ENCODE results near the gene YIPF5.

The YIPF5 gene

GRCh38 chr5:144195448-144195847, 25.0 kb upstream of the YIPF5 start:
- no peak; the same call in 2 of the 3 replicates for ATAC-seq
- no peak for TF ChIP-seq ZNF8 (CRISPR knock-in tag; IDR thresholded peaks at IDR 0.05)
- TF ChIP-seq ARNTL (CRISPR knock-in tag; IDR thresholded peaks at IDR 0.05; ENCODE audit: borderline replicate concordance, low read depth): no peak
- TF ChIP-seq RARB (CRISPR knock-in tag; IDR thresholded peaks at IDR 0.05): no peak
- no peak for TF ChIP-seq PATZ1 (CRISPR knock-in tag; IDR thresholded peaks at IDR 0.05; ENCODE audit: borderline replicate concordance)
- TF ChIP-seq BACH2 (CRISPR knock-in tag; IDR thresholded peaks at IDR 0.05; ENCODE audit: borderline replicate concordance): no peak
- no peak for TF ChIP-seq CREB5 (CRISPR knock-in tag; IDR thresholded peaks at IDR 0.05; ENCODE audit: low read depth)
- no peak for TF ChIP-seq CSDC2 (CRISPR knock-in tag; IDR thresholded peaks at IDR 0.05)
- TF ChIP-seq ZFP3 (CRISPR knock-in tag; IDR thresholded peaks at IDR 0.05): no peak
- TF ChIP-seq TCF4 (CRISPR knock-in tag; IDR thresholded peaks at IDR 0.05; ENCODE audit: borderline replicate concordance): no peak

- no peak for TF ChIP-seq ESRRG (CRISPR knock-in tag; IDR thresholded peaks at IDR 0.05)
- no peak for TF ChIP-seq BACH2 (CRISPR knock-in tag; IDR thresholded peaks at IDR 0.05; ENCODE audit: borderline replicate concordance)
- TF ChIP-seq ZNF565 (CRISPR knock-in tag; conservative IDR thresholded peaks at IDR 0.05; ENCODE audit: low read depth): no peak
- TF ChIP-seq TOX (CRISPR knock-in tag; IDR thresholded peaks at IDR 0.05; ENCODE audit: borderline replicate concordance): no peak
- no peak for ATAC-seq
Observed at GRCh38 chr5:144194144-144194543, 23.7 kb upstream of the YIPF5 start.

GRCh38 chr5:144192661-144193060, 22.2 kb upstream of the YIPF5 start:
- TF ChIP-seq CSRNP3 (CRISPR knock-in tag; IDR thresholded peaks at IDR 0.05) (no peak), GLIS3 (CRISPR knock-in tag; IDR thresholded peaks at IDR 0.05) (no peak), ESRRG (CRISPR knock-in tag; IDR thresholded peaks at IDR 0.05) (no peak), ZNF8 (CRISPR knock-in tag; IDR thresholded peaks at IDR 0.05) (no peak), TSHZ2 (CRISPR knock-in tag; IDR thresholded peaks at IDR 0.05) (no peak), SNAI2 (CRISPR knock-in tag; IDR thresholded peaks at IDR 0.05) (no peak), ZNF565 (CRISPR knock-in tag; conservative IDR thresholded peaks at IDR 0.05; ENCODE audit: low read depth) (no peak), ISL1 (CRISPR knock-in tag; IDR thresholded peaks at IDR 0.05) (no peak), ZNF70 (CRISPR knock-in tag; IDR thresholded peaks at IDR 0.05) (no peak), BACH2 (CRISPR knock-in tag; IDR thresholded peaks at IDR 0.05; ENCODE audit: borderline replicate concordance) (no peak), ZC3H10 (CRISPR knock-in tag; IDR thresholded peaks at IDR 0.05) (no peak), POU6F1 (CRISPR knock-in tag; IDR thresholded peaks at IDR 0.05; ENCODE audit: borderline replicate concordance, low read depth) (no peak), TCF4 (CRISPR knock-in tag; IDR thresholded peaks at IDR 0.05; ENCODE audit: borderline replicate concordance) (no peak), TOX (CRISPR knock-in tag; IDR thresholded peaks at IDR 0.05; ENCODE audit: borderline replicate concordance) (no peak), ARNTL (CRISPR knock-in tag; IDR thresholded peaks at IDR 0.05; ENCODE audit: borderline replicate concordance, low read depth) (no peak)
- no peak for ATAC-seq
